GM12878 (cell line): ENCODE results near the gene DDX19B. TPM values are rescaled to one million over a fixed set of nuclear protein-coding genes. Genes with fewer than 3 reads are reported as not detected.

Experiments
- ATAC-seq: fragments of 200-7000 bp; cut with Tn5 transposase; 3 replicates; pipeline ENCODE4 v1.9.1; 2020; ENCODE audit warnings: mild to moderate bottlenecking, moderate library complexity
- BruUV-seq: library from RNA; stranded (reverse); fragments of 400-500 nt; replicated peaks from 2 replicates; lab custom pipeline; 2021; lab: Mats Ljungman, UMichigan
- CTCF ChIA-PET: fragments of 300-600 bp; sonication (Branson Sonifier 250); formaldehyde crosslinking; extraction: SDS; loops from one replicate; lab custom pipeline; 2021; ENCODE audit warnings: inconsistent platforms; lab: Yijun Ruan, JAX
- POLR2A ChIA-PET: fragments of 350-600 bp; formaldehyde crosslinking; extraction: SDS; loops from one replicate; lab custom pipeline; 2021; ENCODE audit warnings: inconsistent platforms; lab: Charles Lee
- RAD21 ChIA-PET: fragments of 300-600 bp; sonication (Branson Sonifier 250); formaldehyde crosslinking; loops from one replicate; lab custom pipeline; 2023; ENCODE audit warnings: antibody characterized with exemption; ENCODE audit not compliant: unreplicated experiment; lab: Charles Lee
- SMC1A ChIA-PET: fragments of 300-600 bp; sonication (Branson Sonifier 250); formaldehyde crosslinking; loops from one replicate; lab custom pipeline; 2023; ENCODE audit not compliant: unreplicated experiment, uncharacterized antibody; lab: Charles Lee
- DNase-seq: peaks from one replicate; pipeline ENCODE4 v3.0.0-alpha.2; 2011; ENCODE audit warnings: low read depth, low spot score
- FAIRE-seq: peaks from 3 replicates; lab custom pipeline; 2011; peaks lifted over from hg19 to GRCh38; lab: Jason Lieb, UNC
- H2AFZ ChIP-seq: 2 replicates; pipeline ENCODE4 v1.6.0; 2011; ENCODE audit warnings: low read depth, low read length, control low read depth; ENCODE audit not compliant: control insufficient read depth
- H3K27ac ChIP-seq: 2 replicates; pipeline ENCODE4 v1.5.1; 2011; ENCODE audit warnings: control low read depth; ENCODE audit not compliant: control insufficient read depth, insufficient read depth
- H3K27me3 ChIP-seq, 2 experiments: replicated peaks in 1 of 2; 2 replicates each; pipeline versions ENCODE4 v1.6.0 to v1.6.1; 2011; ENCODE audit warnings: low read length in 1 of 2; ENCODE audit not compliant: control insufficient read depth in 2 of 2, insufficient read depth in 2 of 2
- H3K36me3 ChIP-seq, 2 experiments: 2 replicates each; pipeline ENCODE4 v1.5.1; 2011; ENCODE audit warnings: low read length in 1 of 2; ENCODE audit not compliant: control insufficient read depth in 2 of 2, insufficient read depth in 2 of 2
- H3K4me1 ChIP-seq: 2 replicates; pipeline ENCODE4 v1.6.1; 2011; ENCODE audit warnings: mild to moderate bottlenecking, low read length, moderate library complexity, mixed read lengths; ENCODE audit not compliant: control insufficient read depth, insufficient read depth
- H3K4me2 ChIP-seq: 2 replicates; pipeline ENCODE4 v1.6.0; 2011; ENCODE audit warnings: control low read depth; ENCODE audit not compliant: control insufficient read depth, insufficient read depth
- H3K4me3 ChIP-seq: fragments of 200-600 bp; sonication (generic); 2 replicates; pipeline ENCODE4 v1.5.1; 2016
- H3K79me2 ChIP-seq: 2 replicates; pipeline ENCODE4 v1.6.0; 2011; ENCODE audit warnings: low read length; ENCODE audit not compliant: control insufficient read depth, insufficient read depth
- H3K9ac ChIP-seq: 2 replicates; pipeline ENCODE4 v1.8.0; 2011; ENCODE audit warnings: low read length, control low read depth, mixed read lengths; ENCODE audit not compliant: control insufficient read depth, insufficient read depth
- H3K9me3 ChIP-seq: replicated peaks from 3 replicates; pipeline ENCODE4 v1.5.1; 2011; ENCODE audit warnings: mild to moderate bottlenecking, low read length; ENCODE audit not compliant: control insufficient read depth, insufficient read depth
- H4K20me1 ChIP-seq: 2 replicates; pipeline ENCODE4 v1.6.0; 2011; ENCODE audit not compliant: control insufficient read depth, insufficient read depth
- ATF2 ChIP-seq: IDR thresholded peaks from 2 replicates; pipeline ENCODE4 v1.6.1; 2012; ENCODE audit warnings: low read length, inconsistent platforms
- POLR2A ChIP-seq: IDR thresholded peaks from 2 replicates; pipeline ENCODE4 v1.6.1; 2011; ENCODE audit warnings: low read depth, mild to moderate bottlenecking, low read length
- RBBP5 ChIP-seq: fragments of 200-600 bp; sonication (generic); conservative IDR thresholded peaks from 2 replicates; pipeline ENCODE4 v1.6.1; 2016
- REST ChIP-seq: IDR thresholded peaks from 2 replicates; pipeline ENCODE4 v1.6.1; 2012; ENCODE audit warnings: mild to moderate bottlenecking, low read depth, low read length
- RUNX3 ChIP-seq: IDR thresholded peaks from 2 replicates; pipeline ENCODE4 v1.6.1; 2012; ENCODE audit warnings: low read length, inconsistent platforms
- STAT1 ChIP-seq: fragments of 450-650 bp; conservative IDR thresholded peaks from 2 replicates; pipeline ENCODE4 v1.6.1; 2014; ENCODE audit warnings: antibody characterized with exemption, mild to moderate bottlenecking
- WGBS: methylation state at CpG from one replicate; pipeline ENCODE4 v1.1.6; 2016; ENCODE audit warnings: low lambda C conversion rate; ENCODE audit not compliant: insufficient replicate concordance, insufficient coverage; ENCODE audit errors: missing lambda C conversion rate; 5-methylcytosine and 5-hydroxymethylcytosine counted together
- in situ Hi-C: fragments of 300-500 bp; cut with MboI; formaldehyde crosslinking; loops from 9 replicates; pipeline ENCODE4 v1.14.3; 2018; ENCODE audit warnings: mixed read lengths
- intact Hi-C: fragments of 100-400 bp; cut with micrococcal nuclease; formaldehyde crosslinking; loops from one replicate; pipeline ENCODE4 v1.14.2; 2022; ENCODE audit not compliant: unreplicated experiment
- polyA plus RNA-seq, 11 experiments: library from polyadenylated mRNA; depleted of rRNA in 4 of 11; unstranded in 6 of 11; stranded (reverse) in 5 of 11; fragments of >200 nt; fragmentation: Nextera tagmentation in 4 of 11; fragmentation: Illumina TruSeq in 1 of 11; extraction: Ambion mirVana in 4 of 11; extraction: Trizol in 1 of 11; gene quantifications; 1 replicate in 1 of 11; 2 replicates in 10 of 11; pipeline versions ENCODE4 v1.2.1 to v1.2.3, GENCODE V29; 2011 to 2016; ENCODE audit warnings: inconsistent platforms in 2 of 11, missing spikeins in 2 of 11, low read depth in 1 of 11
- total RNA-seq, 4 experiments: library from RNA; depleted of rRNA in 3 of 4; stranded (reverse); fragments of >200 nt in 3 of 4; fragmentation: Illumina TruSeq in 1 of 4; extraction: Trizol in 1 of 4; gene quantifications; 2 replicates each; pipeline versions ENCODE4 v1.2.1 to v1.2.3, GENCODE V29; 2013 to 2021
- TF ChIP-seq, protein P1 (sequence below): IDR thresholded peaks from 2 replicates; pipeline ENCODE4 v1.6.1; 2012; ENCODE audit warnings: improper control_type of control experiment, low read depth, low read length; ENCODE audit not compliant: insufficient replicate concordance

The DDX19B gene
- total and polyA plus RNA-seq, 10 of the 15 experiments (the other 5 are each of a cell fraction or from before 2014, with no cell fraction given) = 14.1 to 69.1 (median 42.5) TPM

DNA sequence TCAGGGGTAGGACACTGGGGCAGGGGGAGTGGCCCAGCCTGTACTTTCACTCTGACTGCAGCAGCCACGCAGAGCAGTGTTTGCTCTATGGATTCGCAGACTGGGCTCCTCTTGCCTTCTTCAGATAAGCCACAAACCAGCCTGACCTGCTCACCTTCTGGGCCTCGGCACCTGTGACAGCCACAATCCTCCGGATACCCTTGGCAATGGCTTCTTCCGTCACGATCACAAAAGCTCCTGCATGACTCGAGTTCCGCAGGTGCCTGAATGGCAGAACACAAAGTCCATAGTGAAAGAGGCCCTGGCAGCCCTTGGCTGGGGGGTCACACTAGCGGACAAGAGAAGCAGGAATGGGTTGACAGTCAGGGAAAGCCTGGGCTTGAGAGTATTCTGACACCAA lies 43.4 kb upstream of the DDX19B start:
- Histone ChIP-seq H3K4me1 (no peaks in the 10 kb centered on the region), H2AFZ (no peak overlapping the region), H4K20me1 (no peaks in the 10 kb centered on the region), H3K9me3 (no peaks in the 10 kb centered on the region), H3K4me2 (no peak overlapping the region), H3K79me2 (peaks cover 11% of the 10 kb centered on the region), H3K36me3 (peaks cover 33 to 39% of the 10 kb centered on the region in 2 experiments), H3K27me3 (no peaks in the 10 kb centered on the region), H3K27ac (no peak overlapping the region), H3K4me3 (no peak overlapping the region), H3K9ac (no peak overlapping the region)
- no peak for DNase-seq
- no peak for FAIRE-seq
- CTCF ChIA-PET = no interaction called here
- in situ Hi-C loops (no loop called here), intact Hi-C loops (loop anchor here (10.0 kb wide), 1 partner anchor 91 kb away; no protein-coding TSS in a partner anchor)
- BruUV-seq = no TSS peak
- ATAC-seq = no peak
- POLR2A ChIA-PET = interaction anchor here (0.7 kb wide), 1 partner anchor 313 kb away, joined by 11 read pairs; no protein-coding TSS in a partner anchor
- RAD21 ChIA-PET = no interaction called here
- SMC1A ChIA-PET = no interaction called here
- WGBS = 86% methylated on average over 9 of the region's 9 CpGs
- peak; percentile 21; the same call in 1 of the 2 replicates for TF ChIP-seq POLR2A
- no peak for TF ChIP-seq ATF2

DNA sequence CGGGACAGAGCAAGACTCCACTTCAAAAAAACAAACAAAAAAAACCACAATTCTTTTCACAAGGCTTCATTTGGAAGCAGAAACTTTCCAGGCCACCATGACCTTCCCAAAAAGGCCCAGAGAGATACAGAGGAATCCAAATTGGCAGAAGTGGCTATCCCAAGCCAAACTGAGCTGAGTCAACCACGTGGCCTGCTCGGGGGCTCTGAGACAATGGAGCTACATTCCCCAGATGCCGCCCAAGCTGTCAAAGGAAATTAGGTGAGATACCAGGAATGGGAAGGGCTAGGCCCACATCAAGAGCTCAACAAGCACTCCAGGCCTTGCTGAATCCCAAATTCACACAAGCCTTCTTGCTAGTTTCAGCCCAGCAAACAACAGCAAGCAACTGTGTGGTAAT lies 41.6 kb upstream of the DDX19B start:
- H3K79me2 ChIP-seq = no peaks in the 10 kb centered on the region
- ChIA-PET CTCF (interaction anchor here (2.2 kb wide), 1 partner anchor 10 kb away, joined by 8 read pairs; no protein-coding TSS in a partner anchor), RAD21 (no interaction called here), POLR2A (interaction anchor here (0.5 to 0.6 kb wide), 2 partner anchors 28 to 640 kb away, joined by 3 read pairs; no protein-coding TSS in a partner anchor), SMC1A (no interaction called here)
- no peak overlapping the region for H3K27ac ChIP-seq
- intact Hi-C loops = loop anchor here (10.0 kb wide), 1 partner anchor 93 kb away; no protein-coding TSS in a partner anchor
- WGBS = 96% methylated on average over 4 of the region's 4 CpGs
- H3K27me3 ChIP-seq = no peaks in the 10 kb centered on the region
- peaks cover 41 to 45% of the 10 kb centered on the region in 2 experiments for H3K36me3 ChIP-seq
- no peak overlapping the region for H3K9ac ChIP-seq
- DNase-seq (no peak), ATAC-seq (no peak), FAIRE-seq (no peak)
- H3K4me1 ChIP-seq = no peaks in the 10 kb centered on the region
- no peak overlapping the region for H2AFZ ChIP-seq
- H3K4me2 ChIP-seq = no peak overlapping the region
- H3K9me3 ChIP-seq = no peaks in the 10 kb centered on the region
- no peak overlapping the region for H3K4me3 ChIP-seq
- BruUV-seq = no TSS peak
- in situ Hi-C loops = no loop called here
- no peaks in the 10 kb centered on the region for H4K20me1 ChIP-seq
- TF ChIP-seq REST (no peak), STAT1 (no peak), RUNX3 (no peak), RBBP5 (no peak)
- TF ChIP-seq, protein P1, sequence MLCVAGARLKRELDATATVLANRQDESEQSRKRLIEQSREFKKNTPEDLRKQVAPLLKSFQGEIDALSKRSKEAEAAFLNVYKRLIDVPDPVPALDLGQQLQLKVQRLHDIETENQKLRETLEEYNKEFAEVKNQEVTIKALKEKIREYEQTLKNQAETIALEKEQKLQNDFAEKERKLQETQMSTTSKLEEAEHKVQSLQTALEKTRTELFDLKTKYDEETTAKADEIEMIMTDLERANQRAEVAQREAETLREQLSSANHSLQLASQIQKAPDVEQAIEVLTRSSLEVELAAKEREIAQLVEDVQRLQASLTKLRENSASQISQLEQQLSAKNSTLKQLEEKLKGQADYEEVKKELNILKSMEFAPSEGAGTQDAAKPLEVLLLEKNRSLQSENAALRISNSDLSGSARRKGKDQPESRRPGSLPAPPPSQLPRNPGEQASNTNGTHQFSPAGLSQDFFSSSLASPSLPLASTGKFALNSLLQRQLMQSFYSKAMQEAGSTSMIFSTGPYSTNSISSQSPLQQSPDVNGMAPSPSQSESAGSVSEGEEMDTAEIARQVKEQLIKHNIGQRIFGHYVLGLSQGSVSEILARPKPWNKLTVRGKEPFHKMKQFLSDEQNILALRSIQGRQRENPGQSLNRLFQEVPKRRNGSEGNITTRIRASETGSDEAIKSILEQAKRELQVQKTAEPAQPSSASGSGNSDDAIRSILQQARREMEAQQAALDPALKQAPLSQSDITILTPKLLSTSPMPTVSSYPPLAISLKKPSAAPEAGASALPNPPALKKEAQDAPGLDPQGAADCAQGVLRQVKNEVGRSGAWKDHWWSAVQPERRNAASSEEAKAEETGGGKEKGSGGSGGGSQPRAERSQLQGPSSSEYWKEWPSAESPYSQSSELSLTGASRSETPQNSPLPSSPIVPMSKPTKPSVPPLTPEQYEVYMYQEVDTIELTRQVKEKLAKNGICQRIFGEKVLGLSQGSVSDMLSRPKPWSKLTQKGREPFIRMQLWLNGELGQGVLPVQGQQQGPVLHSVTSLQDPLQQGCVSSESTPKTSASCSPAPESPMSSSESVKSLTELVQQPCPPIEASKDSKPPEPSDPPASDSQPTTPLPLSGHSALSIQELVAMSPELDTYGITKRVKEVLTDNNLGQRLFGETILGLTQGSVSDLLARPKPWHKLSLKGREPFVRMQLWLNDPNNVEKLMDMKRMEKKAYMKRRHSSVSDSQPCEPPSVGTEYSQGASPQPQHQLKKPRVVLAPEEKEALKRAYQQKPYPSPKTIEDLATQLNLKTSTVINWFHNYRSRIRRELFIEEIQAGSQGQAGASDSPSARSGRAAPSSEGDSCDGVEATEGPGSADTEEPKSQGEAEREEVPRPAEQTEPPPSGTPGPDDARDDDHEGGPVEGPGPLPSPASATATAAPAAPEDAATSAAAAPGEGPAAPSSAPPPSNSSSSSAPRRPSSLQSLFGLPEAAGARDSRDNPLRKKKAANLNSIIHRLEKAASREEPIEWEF = no peak
